Amygdala (tissue), 56 donors: ENCODE results near the gene SYCP2.
"Not testable (repeated sequence)": the region's sequence is repeated elsewhere in the genome, so short reads cannot be mapped to it uniquely, and the experiment has no call there.

Experiments used
- DNase-seq, 56 donors: peaks; one replicate each; lab custom pipeline; 2025; lab: John Stamatoyannopoulos, UW

SYCP2 gene

GRCh38 chr20:59933296-59933848 is at the start of gene SYCP2:
TSS of gene SYCP2 (minus strand) at chr20:59933637. CDS start at chr20:59922413, 11,224 bp downstream.
- DNase-seq: peak in 18 of 56 donors; percentile 38 to 74 (median 58)

GRCh38 chr20:59983076-59983475 is 49.6 kb upstream of the SYCP2 start:
- no peak for DNase-seq

GRCh38 chr20:59977086-59977485 is 43.6 kb upstream of the SYCP2 start:
- DNase-seq: peak in 23 of 56 donors; percentile 12 to 66 (median 33)

- DNase-seq: no peak
These were observed 42.8 kb upstream of the SYCP2 start for GRCh38 chr20:59976156-59976782.

GRCh38 chr20:59972037-59972801 is 38.8 kb upstream of the SYCP2 start:
- DNase-seq: no peak

- no peak for DNase-seq
These were observed 38.0 kb upstream of the SYCP2 start for GRCh38 chr20:59971428-59971827.

- peak in 12 of 56 donors; percentile 8 to 72 (median 40) for DNase-seq
These were observed 33.0 kb upstream of the SYCP2 start for GRCh38 chr20:59966428-59966827.

- no peak for DNase-seq
These were observed 28.7 kb upstream of the SYCP2 start for GRCh38 chr20:59962155-59962554.

- DNase-seq: no peak
These were observed 28.0 kb upstream of the SYCP2 start for GRCh38 chr20:59961423-59961822.

- DNase-seq: no peak
These were observed 25.2 kb upstream of the SYCP2 start for GRCh38 chr20:59958626-59959025.

- no peak for DNase-seq
These were observed 24.7 kb upstream of the SYCP2 start, which contains the start of gene CDH26 for GRCh38 chr20:59958123-59958522. TSS of gene CDH26 (plus strand) at chr20:59958423. CDS start at chr20:59958727, 304 bp downstream.

- DNase-seq: not testable (repeated sequence)
These were observed 24.1 kb upstream of the SYCP2 start for GRCh38 chr20:59957568-59957967.

- peak in 7 of 56 donors; percentile 11 to 45 (median 29) for DNase-seq
These were observed 21.8 kb upstream of the SYCP2 start for GRCh38 chr20:59955131-59955796.

- no peak for DNase-seq
These were observed 21.3 kb upstream of the SYCP2 start for GRCh38 chr20:59954718-59955117.

- DNase-seq: no peak
These were observed 16.5 kb upstream of the SYCP2 start for GRCh38 chr20:59949911-59950310.

GRCh38 chr20:59948828-59949720 is 15.6 kb upstream of the SYCP2 start:
- peak in 4 of 56 donors; percentile 21 to 59 (median 34) for DNase-seq

GRCh38 chr20:59948212-59948611 is 14.8 kb upstream of the SYCP2 start:
- DNase-seq: no peak

- no peak for DNase-seq
These were observed 13.9 kb upstream of the SYCP2 start for GRCh38 chr20:59947376-59947775.

GRCh38 chr20:59945731-59946130 is 12.3 kb upstream of the SYCP2 start:
- no peak for DNase-seq

- no peak for DNase-seq
These were observed 11.7 kb upstream of the SYCP2 start for GRCh38 chr20:59945175-59945574.
